HEK293 (cell line): ENCODE measurements around the gene ERAL1.

Experiments used
- CTCF ChIA-PET: fragments of 350-600 bp; formaldehyde crosslinking; extraction: SDS; loops from one replicate; lab custom pipeline; 2021; ENCODE audit warnings: antibody characterized with exemption; lab: Yijun Ruan, JAX
- POLR2A ChIA-PET: fragments of 300-600 bp; formaldehyde crosslinking; extraction: SDS; loops from one replicate; lab custom pipeline; 2020; ENCODE audit warnings: antibody characterized with exemption, inconsistent platforms; lab: Yijun Ruan, JAX
- H3K27ac ChIP-seq: fragments of 200-500 bp; sonication (Bioruptor generic); 2 replicates; pipeline ENCODE4 v1.5.1; 2014; ENCODE audit warnings: low read depth, low read length, control low read depth, inconsistent platforms; ENCODE audit errors: extremely low read depth
- H3K36me3 ChIP-seq, 2 experiments: fragments of 200-500 bp in 1 of 2; sonication (Bioruptor generic) in 1 of 2; 1 replicate in 1 of 2; 2 replicates in 1 of 2; pipeline ENCODE4 v1.5.1; 2014 to 2017; ENCODE audit warnings: inconsistent platforms in 2 of 2, low read length in 2 of 2; ENCODE audit not compliant: control insufficient read depth in 2 of 2, insufficient read depth in 1 of 2
- H3K4me1 ChIP-seq: fragments of 200-500 bp; sonication (Bioruptor generic); 2 replicates; pipeline ENCODE4 v1.5.1; 2014; ENCODE audit warnings: mild to moderate bottlenecking, low read length, inconsistent platforms; ENCODE audit not compliant: control insufficient read depth, insufficient read depth
- H3K4me3 ChIP-seq: 2 replicates; pipeline ENCODE4 v1.5.1; 2011; ENCODE audit warnings: low read depth, mild to moderate bottlenecking, control low read depth, low read length, moderate library complexity
- H3K9me3 ChIP-seq: fragments of 200-500 bp; sonication (Bioruptor generic); 2 replicates; pipeline ENCODE4 v1.5.1; 2014; ENCODE audit warnings: low read depth, low read length, inconsistent platforms; ENCODE audit not compliant: control insufficient read depth, insufficient read depth
- BCL11B ChIP-seq: fragments of 450-650 bp; formaldehyde crosslinking; IDR thresholded peaks from 2 replicates; pipeline ENCODE4 v1.5.1; 2016; ENCODE audit warnings: low read depth, missing biosample characterization, missing genetic modification characterization
- CTCF ChIP-seq: fragments of 450-650 bp; formaldehyde crosslinking; IDR thresholded peaks from 2 replicates; pipeline ENCODE4 v1.5.1; 2016; ENCODE audit warnings: missing biosample characterization, missing genetic modification characterization
- PBX3 ChIP-seq: sonication (generic); formaldehyde crosslinking; IDR thresholded peaks from 2 replicates; pipeline ENCODE4 v1.8.1; 2022; ENCODE audit warnings: mild to moderate bottlenecking, moderate library complexity, missing genetic modification reagents
- PRDM1 ChIP-seq: fragments of 450-650 bp; formaldehyde crosslinking; IDR thresholded peaks from 2 replicates; pipeline ENCODE4; 2016; ENCODE audit warnings: missing biosample characterization, missing genetic modification characterization
- SP2 ChIP-seq: fragments of 450-650 bp; formaldehyde crosslinking; IDR thresholded peaks from 2 replicates; pipeline ENCODE4 v1.5.1; 2016; ENCODE audit warnings: missing biosample characterization, missing genetic modification characterization
- SP3 ChIP-seq: fragments of 450-650 bp; formaldehyde crosslinking; IDR thresholded peaks from 2 replicates; pipeline ENCODE4 v1.5.1; 2016; ENCODE audit warnings: missing biosample characterization, missing genetic modification characterization
- WT1 ChIP-seq: fragments of 450-650 bp; formaldehyde crosslinking; IDR thresholded peaks from 2 replicates; pipeline ENCODE4 v1.5.1; 2016; ENCODE audit warnings: missing biosample characterization, missing genetic modification characterization
- ZBTB21 ChIP-seq: fragments of 450-650 bp; formaldehyde crosslinking; IDR thresholded peaks from 2 replicates; pipeline ENCODE4 v1.5.1; 2017; ENCODE audit warnings: missing biosample characterization, missing genetic modification characterization
- ZFP37 ChIP-seq: fragments of 450-650 bp; formaldehyde crosslinking; IDR thresholded peaks from 2 replicates; pipeline ENCODE4 v1.5.1; 2016; ENCODE audit warnings: missing biosample characterization, missing genetic modification characterization
- ZNF10 ChIP-seq: fragments of 450-650 bp; formaldehyde crosslinking; IDR thresholded peaks from 2 replicates; pipeline ENCODE4 v1.5.1; 2017; ENCODE audit warnings: missing biosample characterization, missing genetic modification characterization
- ZNF133 ChIP-seq: fragments of 450-650 bp; formaldehyde crosslinking; IDR thresholded peaks from 2 replicates; pipeline ENCODE4 v1.5.1; 2016; ENCODE audit warnings: missing biosample characterization, missing genetic modification characterization
- ZNF174 ChIP-seq: fragments of 450-650 bp; formaldehyde crosslinking; IDR thresholded peaks from 2 replicates; pipeline ENCODE4 v1.5.0; 2017; ENCODE audit warnings: missing biosample characterization, mild to moderate bottlenecking, missing genetic modification characterization
- ZNF223 ChIP-seq: fragments of 450-650 bp; formaldehyde crosslinking; IDR thresholded peaks from 2 replicates; pipeline ENCODE4 v1.5.1; 2016; ENCODE audit warnings: missing biosample characterization, missing genetic modification characterization
- ZNF274 ChIP-seq, 2 experiments: fragments of 200-500 bp in 1 of 2; fragments of 450-650 bp in 1 of 2; sonication (Bioruptor generic) in 1 of 2; formaldehyde crosslinking in 1 of 2; IDR thresholded peaks; 2 replicates each; pipeline versions ENCODE4 v1.5.1 to v1.6.1; 2014 to 2016; ENCODE audit warnings: borderline replicate concordance in 1 of 2, inconsistent platforms in 1 of 2, low read length in 1 of 2, missing biosample characterization in 1 of 2, missing genetic modification characterization in 1 of 2
- ZNF280C ChIP-seq: fragments of 450-650 bp; formaldehyde crosslinking; IDR thresholded peaks from 2 replicates; pipeline ENCODE4 v1.5.1; 2016; ENCODE audit warnings: missing biosample characterization, missing genetic modification characterization
- ZNF324 ChIP-seq: fragments of 450-650 bp; formaldehyde crosslinking; IDR thresholded peaks from 2 replicates; pipeline ENCODE4 v1.5.1; 2016; ENCODE audit warnings: missing biosample characterization, missing genetic modification characterization
- ZNF335 ChIP-seq: fragments of 450-650 bp; formaldehyde crosslinking; conservative IDR thresholded peaks from 2 replicates; pipeline ENCODE4 v1.5.1; 2016; ENCODE audit warnings: missing biosample characterization, missing genetic modification characterization
- ZNF449 ChIP-seq: fragments of 450-650 bp; formaldehyde crosslinking; IDR thresholded peaks from 2 replicates; pipeline ENCODE4 v1.5.1; 2017; ENCODE audit warnings: missing biosample characterization, mild to moderate bottlenecking, missing genetic modification characterization, moderate library complexity
- ZNF514 ChIP-seq: fragments of 450-650 bp; formaldehyde crosslinking; IDR thresholded peaks from 2 replicates; pipeline ENCODE4 v1.5.1; 2016; ENCODE audit warnings: missing biosample characterization, missing genetic modification characterization
- ZNF548 ChIP-seq: fragments of 450-650 bp; formaldehyde crosslinking; IDR thresholded peaks from 2 replicates; pipeline ENCODE4 v1.5.1; 2016; ENCODE audit warnings: missing biosample characterization, missing genetic modification characterization
- ZNF571 ChIP-seq: fragments of 450-650 bp; formaldehyde crosslinking; IDR thresholded peaks from 2 replicates; pipeline ENCODE4 v1.5.0; 2017; ENCODE audit warnings: missing biosample characterization, missing genetic modification characterization
- ZNF639 ChIP-seq: fragments of 450-650 bp; formaldehyde crosslinking; IDR thresholded peaks from 2 replicates; pipeline ENCODE4 v1.5.1; 2016; ENCODE audit warnings: missing biosample characterization, missing genetic modification characterization
- ZNF658 ChIP-seq: fragments of 450-650 bp; formaldehyde crosslinking; IDR thresholded peaks from 2 replicates; pipeline ENCODE4; 2016; ENCODE audit warnings: missing biosample characterization, missing genetic modification characterization

Gene ERAL1

GRCh38 chr17:28885363-28885762, 30.5 kb downstream of the ERAL1 start:
- ChIA-PET POLR2A (interaction anchor here (1.0 kb wide), 1 partner anchor 11 kb away, joined by 3 read pairs; no protein-coding TSS in a partner anchor), CTCF (no interaction called here)
- Histone ChIP-seq H3K36me3 (peaks cover 4 to 75% of the 10 kb centered on the region in 2 experiments; a peak in 2 of 3 replicates), H3K9me3 (no peaks in the 10 kb centered on the region), H3K4me3 (no peak overlapping the region), H3K4me1 (no peaks in the 10 kb centered on the region), H3K27ac (0 out of 2 replicates have a peak overlapping the region, but pooled peaks have one; percentile 14)
- no peak for TF ChIP-seq ZNF335
- no peak for TF ChIP-seq ZNF274 (IDR thresholded peaks at IDR 0.05; ENCODE audit: low read length)
- no peak for TF ChIP-seq ZNF274 (tag by site-specific recombination; IDR thresholded peaks at IDR 0.05; ENCODE audit: borderline replicate concordance)
- TF ChIP-seq ZNF174 (tag by site-specific recombination), result no peak
- no peak for TF ChIP-seq WT1
- no peak for TF ChIP-seq SP2 (tag by site-specific recombination)
- TF ChIP-seq ZNF548 (tag by site-specific recombination), result no peak
- TF ChIP-seq ZNF133 (tag by site-specific recombination), result no peak
- no peak for TF ChIP-seq ZNF571
- TF ChIP-seq ZNF223 (tag by site-specific recombination), result no peak
- no peak for TF ChIP-seq PBX3 (CRISPR knock-in tag)
- TF ChIP-seq ZNF10 (tag by site-specific recombination), result no peak
- TF ChIP-seq ZNF514 (tag by site-specific recombination), result no peak
- TF ChIP-seq CTCF (tag by site-specific recombination), result no peak
- TF ChIP-seq ZNF658, result no peak
- TF ChIP-seq ZNF280C (tag by site-specific recombination), result no peak

- H3K27ac ChIP-seq, result no peak overlapping the region
- no peaks in the 10 kb centered on the region for H3K4me1 ChIP-seq
- H3K4me3 ChIP-seq, result no peak overlapping the region
- CTCF ChIA-PET, result interaction anchor here (0.8 to 0.9 kb wide), 2 partner anchors 25 to 68 kb away, joined by 3 read pairs; no protein-coding TSS in a partner anchor
- H3K36me3 ChIP-seq, result peaks cover 4 to 69% of the 10 kb centered on the region in 2 experiments; a peak in 2 of 3 replicates
- TF ChIP-seq ZNF571 (no peak), ZFP37 (no peak), ZBTB21 (tag by site-specific recombination) (no peak), PRDM1 (tag by site-specific recombination) (no peak), ZNF449 (tag by site-specific recombination) (no peak), ZNF514 (tag by site-specific recombination) (no peak), ZNF639 (tag by site-specific recombination) (no peak), ZNF324 (tag by site-specific recombination) (no peak), BCL11B (tag by site-specific recombination) (no peak), SP3 (tag by site-specific recombination) (no peak)
- POLR2A ChIA-PET, result interaction anchor here (1.0 kb wide), 2 partner anchors 10 to 12 kb away, joined by 3 read pairs; partner anchors contain the start of gene FLOT2
- H3K9me3 ChIP-seq, result no peaks in the 10 kb centered on the region
Observed at GRCh38 chr17:28885951-28886350, 31.1 kb downstream of the ERAL1 start.
